ENCODE measurements around the gene RAB29. TPM values are rescaled to one million over a fixed set of nuclear protein-coding genes. Genes with fewer than 3 reads are reported as not detected.

The RAB29 gene
- total RNA-seq, 2 experiments from 2014 or later, result 29.3 to 29.4 TPM

GRCh38 chr1:205766038-205766437 is 9.2 kb downstream of the RAB29 start:
- H3K4me1 Mint-ChIP-seq, result peaks cover 33% of the 10 kb centered on the region
- ChIA-PET POLR2A (no interaction called here), CTCF (interaction anchor here (1.8 kb wide), 1 partner anchor 10 kb away, joined by 4 read pairs; no protein-coding TSS in a partner anchor)
- no peak overlapping the region for H3K4me3 Mint-ChIP-seq
- no peaks in the 10 kb centered on the region for H3K27me3 Mint-ChIP-seq
- intact Hi-C loops (cut with DNase I, micrococcal nuclease), result no loop called here
- DNase-seq, result no peak
- no peaks in the 10 kb centered on the region for H3K9me3 Mint-ChIP-seq (ENCODE audit: low read depth)
- peak overlapping the region; percentile 14 for H3K27ac Mint-ChIP-seq
- peaks cover 28% of the 10 kb centered on the region for H3K36me3 Mint-ChIP-seq (ENCODE audit: low read depth)
- peak; percentile 65 for ATAC-seq

DNA sequence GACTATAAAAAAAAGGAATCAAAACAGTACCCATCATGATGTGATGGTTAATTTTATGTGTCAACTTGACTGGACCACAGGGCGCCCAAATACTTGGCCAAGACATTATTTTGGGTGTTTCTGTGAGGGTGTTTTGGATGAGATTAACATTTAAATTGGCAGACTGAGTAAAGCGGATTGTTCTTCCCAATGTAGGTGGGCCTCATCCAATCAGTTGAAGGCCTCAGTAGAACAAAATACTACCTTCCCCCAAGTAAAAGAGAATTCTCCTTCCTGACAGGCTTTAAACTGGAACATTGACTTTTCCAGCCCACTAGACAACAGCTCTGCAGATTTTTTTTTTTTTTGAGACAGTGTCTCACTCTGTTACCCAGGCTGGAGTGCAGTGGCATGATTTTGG is 10.7 kb downstream of the RAB29 start:
- H3K4me3 Mint-ChIP-seq, result no peak overlapping the region
- ChIA-PET CTCF (interaction anchor here (0.8 to 2.9 kb wide), 4 partner anchors 8 to 154 kb away, joined by 3 to 11 read pairs (median 3); no protein-coding TSS in a partner anchor), POLR2A (interaction anchor here (1.4 kb wide), 1 partner anchor 15 kb away, joined by 5 read pairs; no protein-coding TSS in a partner anchor)
- no peak for DNase-seq
- H3K36me3 Mint-ChIP-seq (ENCODE audit: low read depth), result peaks cover 14% of the 10 kb centered on the region
- no peak for ATAC-seq
- H3K4me1 Mint-ChIP-seq, result peaks cover 25% of the 10 kb centered on the region
- no peaks in the 10 kb centered on the region for H3K9me3 Mint-ChIP-seq (ENCODE audit: low read depth)
- H3K27ac Mint-ChIP-seq, result peak overlapping the region; percentile 34
- intact Hi-C loops (cut with DNase I, micrococcal nuclease), result no loop called here
- no peaks in the 10 kb centered on the region for H3K27me3 Mint-ChIP-seq

GRCh38 chr1:205763980-205764379 is 11.3 kb downstream of the RAB29 start:
- ATAC-seq (peak; percentile 66), DNase-seq (no peak)
- CTCF ChIA-PET, result interaction anchor here (0.6 to 2.9 kb wide), 6 partner anchors 8 to 170 kb away, joined by 3 to 11 read pairs (median 4); no protein-coding TSS in a partner anchor
- no peaks in the 10 kb centered on the region for H3K27me3 Mint-ChIP-seq
- no peak overlapping the region for H3K4me3 Mint-ChIP-seq
- intact Hi-C loops (cut with DNase I, micrococcal nuclease), result no loop called here
- peak overlapping the region; percentile 34 for H3K27ac Mint-ChIP-seq
- no peaks in the 10 kb centered on the region for H3K9me3 Mint-ChIP-seq (ENCODE audit: low read depth)
- peaks cover 9% of the 10 kb centered on the region for H3K36me3 Mint-ChIP-seq (ENCODE audit: low read depth)
- POLR2A ChIA-PET, result interaction anchor here (0.7 to 1.4 kb wide), 2 partner anchors 9 to 15 kb away, joined by 4 to 5 read pairs; no protein-coding TSS in a partner anchor
- peaks cover 23% of the 10 kb centered on the region for H3K4me1 Mint-ChIP-seq

GRCh38 chr1:205760606-205761005 is 14.7 kb downstream of the RAB29 start:
- no peak for ATAC-seq
- CTCF ChIA-PET, result interaction anchor here (0.8 to 1.8 kb wide), 5 partner anchors 9 to 170 kb away, joined by 3 to 6 read pairs (median 3); partner anchors contain the start of gene RAB29
- H3K27ac Mint-ChIP-seq, result no peak overlapping the region
- no peak for DNase-seq
- H3K4me3 Mint-ChIP-seq, result no peak overlapping the region
- intact Hi-C loops (cut with DNase I, micrococcal nuclease), result no loop called here
- H3K9me3 Mint-ChIP-seq (ENCODE audit: low read depth), result no peaks in the 10 kb centered on the region
- no peaks in the 10 kb centered on the region for H3K36me3 Mint-ChIP-seq (ENCODE audit: low read depth)
- H3K4me1 Mint-ChIP-seq, result peaks cover 18% of the 10 kb centered on the region
- POLR2A ChIA-PET, result no interaction called here
- H3K27me3 Mint-ChIP-seq, result no peaks in the 10 kb centered on the region

GRCh38 chr1:205756552-205756951 is 18.7 kb downstream of the RAB29 start:
- no peaks in the 10 kb centered on the region for H3K36me3 Mint-ChIP-seq (ENCODE audit: low read depth)
- H3K9me3 Mint-ChIP-seq (ENCODE audit: low read depth), result no peaks in the 10 kb centered on the region
- no peaks in the 10 kb centered on the region for H3K27me3 Mint-ChIP-seq
- no peak overlapping the region for H3K4me3 Mint-ChIP-seq
- ATAC-seq, result no peak
- ChIA-PET CTCF (no interaction called here), POLR2A (no interaction called here)
- peaks cover 4% of the 10 kb centered on the region for H3K4me1 Mint-ChIP-seq
- intact Hi-C loops (cut with DNase I, micrococcal nuclease), result no loop called here
- no peak for DNase-seq
- no peak overlapping the region for H3K27ac Mint-ChIP-seq

DNA sequence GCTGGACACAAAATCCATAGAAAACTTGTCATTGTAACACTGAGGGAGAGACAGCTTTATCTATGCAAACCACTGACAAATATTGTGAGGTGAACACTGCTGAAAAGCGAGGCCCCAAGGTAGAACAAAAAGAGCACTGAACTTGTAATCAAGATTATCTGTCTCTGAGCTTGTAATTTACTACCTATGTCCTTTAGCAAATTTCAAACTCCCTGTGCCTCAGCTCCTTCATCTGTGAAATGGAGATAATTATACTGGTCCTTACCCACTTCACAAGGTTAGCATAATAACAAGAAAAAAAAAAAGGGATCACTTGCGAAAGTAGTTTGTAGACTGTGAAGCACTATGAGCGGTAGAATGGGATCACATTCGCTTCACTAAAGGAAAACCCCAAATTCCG is 20.4 kb downstream of the RAB29 start:
- Mint-ChIP-seq H3K4me3 (no peak overlapping the region), H3K4me1 (peaks cover 8% of the 10 kb centered on the region), H3K36me3 (ENCODE audit: low read depth) (peaks cover 2% of the 10 kb centered on the region), H3K9me3 (ENCODE audit: low read depth) (no peaks in the 10 kb centered on the region), H3K27ac (no peak overlapping the region), H3K27me3 (no peaks in the 10 kb centered on the region)
- intact Hi-C loops (cut with DNase I, micrococcal nuclease), result no loop called here
- ChIA-PET POLR2A (interaction anchor here (0.6 kb wide), 2 partner anchors 619 to 1431 kb away, joined by 3 to 7 read pairs; no protein-coding TSS in a partner anchor), CTCF (interaction anchor here (0.8 to 1.8 kb wide), 5 partner anchors 8 to 97 kb away, joined by 3 to 13 read pairs (median 3); partner anchors contain the start of gene SLC45A3)
- ATAC-seq, result no peak
- DNase-seq, result no peak

DNA sequence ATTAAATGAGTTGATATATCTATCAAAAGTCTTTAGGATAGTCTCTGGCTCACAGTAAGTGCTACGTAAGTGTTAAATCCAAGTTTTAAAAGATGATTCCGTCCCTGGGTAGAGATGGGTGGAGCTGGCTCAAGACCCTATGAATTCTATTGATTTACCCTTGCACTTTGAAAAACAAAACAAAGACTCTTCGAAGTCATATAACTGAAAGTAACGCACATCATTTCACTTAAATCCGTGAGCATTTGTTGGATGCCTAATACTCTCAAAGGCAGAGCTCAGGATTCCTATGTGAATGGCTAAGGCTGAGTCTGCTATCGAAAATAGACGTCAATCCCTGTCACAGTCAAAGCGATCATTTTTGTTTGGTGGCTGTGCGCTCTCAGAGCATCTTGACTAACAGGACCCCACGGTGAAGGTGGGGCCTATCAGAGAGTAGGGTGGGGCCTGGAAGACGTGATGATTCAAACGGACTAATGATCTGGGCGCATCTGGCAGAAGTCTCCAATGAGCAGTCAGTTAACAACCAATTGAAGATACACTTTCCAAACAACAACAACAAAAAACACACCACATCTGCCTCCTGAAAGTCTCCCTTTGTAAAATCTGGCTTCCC is 24.1 kb downstream of the RAB29 start:
- intact Hi-C loops (cut with DNase I, micrococcal nuclease), result no loop called here
- Mint-ChIP-seq H3K9me3 (ENCODE audit: low read depth) (no peaks in the 10 kb centered on the region), H3K4me1 (peaks cover 27% of the 10 kb centered on the region), H3K27ac (peak overlapping the region; percentile 96), H3K4me3 (peak overlapping the region; percentile 87), H3K27me3 (no peaks in the 10 kb centered on the region), H3K36me3 (ENCODE audit: low read depth) (peaks cover 24% of the 10 kb centered on the region)
- POLR2A ChIA-PET, result interaction anchor here (0.6 kb wide), 1 partner anchor 20 kb away, joined by 4 read pairs; no protein-coding TSS in a partner anchor
- DNase-seq (no peak), ATAC-seq (no peak)
- CTCF ChIA-PET, result interaction anchor here (0.6 to 2.0 kb wide), 2 partner anchors 21 to 200 kb away, joined by 3 to 8 read pairs; no protein-coding TSS in a partner anchor

GRCh38 chr1:205750138-205751035 is 24.9 kb downstream of the RAB29 start, which contains the start of gene NUCKS1:
NUCKS1 (minus strand) TSS chr1:205750182; CDS start chr1:205749973, 209 bp downstream.
- Mint-ChIP-seq H3K4me1 (peaks cover 32% of the 10 kb centered on the region), H3K9me3 (ENCODE audit: low read depth) (no peaks in the 10 kb centered on the region), H3K36me3 (ENCODE audit: low read depth) (peaks cover 29% of the 10 kb centered on the region), H3K4me3 (peak within 1 kb of the TSS; percentile 87), H3K27ac (peak within 1 kb of the TSS; percentile 96), H3K27me3 (no peaks in the 10 kb centered on the region)
- intact Hi-C loops (cut with DNase I, micrococcal nuclease), result loop anchor here in 1 of 2 experiments (1.0 kb wide), 1 partner anchor 100 kb away; the partner anchor contains the start of gene PM20D1
- peak; percentile 81 for ATAC-seq
- ChIA-PET CTCF (interaction anchor here (2.0 kb wide), 1 partner anchor 22 kb away, joined by 8 read pairs; no protein-coding TSS in a partner anchor), POLR2A (interaction anchor here (1.2 to 2.1 kb wide), 2 partner anchors 22 to 25 kb away, joined by 21 to 24 read pairs; partner anchors contain the start of gene RAB29)
- DNase-seq, result peak; percentile 98

DNA sequence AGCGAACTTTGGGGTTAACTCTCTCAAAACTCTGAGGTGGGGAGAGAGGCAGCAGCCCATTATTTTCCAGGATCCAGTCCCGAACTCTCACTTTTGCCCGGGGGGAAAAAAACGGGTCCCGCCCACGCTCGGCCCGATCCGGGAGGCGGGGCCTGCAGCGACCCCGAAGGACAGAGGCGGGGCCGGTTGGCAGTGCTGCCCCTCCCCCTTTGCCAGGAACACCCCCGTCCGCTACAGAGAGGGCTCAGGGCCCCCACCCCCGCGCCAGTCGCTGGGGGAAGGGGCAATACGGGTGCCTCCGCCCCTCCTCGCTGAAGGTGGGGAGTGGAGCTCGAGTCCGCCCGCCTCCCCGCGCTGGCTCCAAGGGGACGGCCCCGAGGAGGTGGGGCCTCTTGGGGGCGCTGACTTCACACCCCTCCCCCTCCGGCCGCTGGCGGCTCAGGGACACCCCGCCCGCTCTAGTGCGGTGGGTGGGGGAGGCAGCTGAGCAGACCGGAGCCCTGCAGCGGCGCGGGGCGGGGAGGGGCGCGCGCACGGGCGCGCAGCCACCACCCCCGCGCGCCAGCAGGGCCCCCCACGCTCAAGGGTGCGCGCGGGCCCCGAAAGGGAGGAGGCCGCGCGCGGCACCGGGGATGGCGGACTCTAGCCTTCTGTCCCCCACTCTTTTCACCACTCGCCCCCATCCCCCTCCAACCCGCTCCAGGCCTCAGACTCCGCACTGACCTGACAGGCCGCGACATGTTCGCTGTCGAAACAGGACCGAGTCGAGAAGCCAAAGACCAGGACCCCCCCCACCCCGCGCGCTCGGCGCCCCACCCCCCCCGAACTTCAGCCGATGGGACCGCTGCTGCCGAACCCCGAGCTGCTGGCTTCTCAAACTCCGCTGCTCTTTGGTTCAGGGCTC is 25.8 kb downstream of the RAB29 start:
- ATAC-seq (peak; percentile 82), DNase-seq (peak; percentile 99)
- intact Hi-C loops (cut with DNase I, micrococcal nuclease), result loop anchor here (1.0 to 5.0 kb wide), 9 partner anchors 26 to 1243 kb away; partner anchors contain the start of genes RAB29 (in 2 of the 2), SLC41A1 (in 2 of the 2), DSTYK (in 1 of the 2) and ELK4 (in 1 of the 2)
- Mint-ChIP-seq H3K4me1 (peaks cover 36% of the 10 kb centered on the region), H3K27ac (peak overlapping the region; percentile 96), H3K4me3 (peak overlapping the region; percentile 87), H3K27me3 (no peaks in the 10 kb centered on the region), H3K36me3 (ENCODE audit: low read depth) (peaks cover 30% of the 10 kb centered on the region), H3K9me3 (ENCODE audit: low read depth) (no peaks in the 10 kb centered on the region)
- ChIA-PET POLR2A (interaction anchor here (0.5 to 2.1 kb wide), 13 partner anchors 12 to 886 kb away, joined by 3 to 24 read pairs (median 3); partner anchors contain the start of genes DYRK3, ELK4, RAB29 and SLC41A1), CTCF (interaction anchor here (1.0 to 2.1 kb wide), 4 partner anchors 12 to 91 kb away, joined by 3 to 11 read pairs (median 6); no protein-coding TSS in a partner anchor)

All from activated CD4-positive, alpha-beta T cell treated with anti-CD3 and anti-CD28 coated beads for 36 hours (primary cell).